Activated T-cell treated with anti-CD3 and anti-CD28 coated beads, Interleukin-2, amount 50 U/mL, for 72 hours (primary cell): ENCODE results near the gene WDR91. TPM values are rescaled to one million over a fixed set of nuclear protein-coding genes. Genes with fewer than 3 reads are reported as not detected.
"Not testable (repeated sequence)": the region's sequence is repeated elsewhere in the genome, so short reads cannot be mapped to it uniquely, and the experiment has no call there.

ENCODE experiments used
- ATAC-seq, 2 donors: fragments of 150-1000 bp; cut with Tn5 transposase; replicated peaks in 1 of 2; 2 replicates each; pipeline ENCODE4 v1.10.0; 2021; ENCODE audit warnings: moderate library complexity in 2 of 2, mild to moderate bottlenecking in 1 of 2
- DNase-seq, 2 donors: peaks; one replicate each; pipeline ENCODE4 v3.0.0; 2021 to 2022; ENCODE audit warnings: mixed read lengths in 1 of 2
- H3K27ac Mint-ChIP-seq: one replicate; pipeline ENCODE4 v1.8.0; 2022; ENCODE audit warnings: mild to moderate bottlenecking, moderate library complexity, mixed read lengths
- H3K27me3 Mint-ChIP-seq: one replicate; pipeline ENCODE4 v1.8.0; 2022; ENCODE audit warnings: low read depth, mixed read lengths
- H3K36me3 Mint-ChIP-seq, 2 donors: one replicate each; pipeline ENCODE4 v1.8.0; 2022; ENCODE audit warnings: mixed read lengths in 2 of 2, mild to moderate bottlenecking in 1 of 2; ENCODE audit not compliant: insufficient read depth in 2 of 2
- H3K4me1 Mint-ChIP-seq: one replicate; pipeline ENCODE4 v1.8.0; 2022; ENCODE audit warnings: low read depth, mixed read lengths
- H3K4me3 Mint-ChIP-seq, 2 donors: one replicate each; pipeline ENCODE4 v1.8.0; 2022; ENCODE audit warnings: mild to moderate bottlenecking in 2 of 2, mixed read lengths in 2 of 2, moderate library complexity in 2 of 2
- H3K9me3 Mint-ChIP-seq, 2 donors: one replicate each; pipeline ENCODE4 v1.8.0; 2022; ENCODE audit warnings: mixed read lengths in 2 of 2
- total RNA-seq, 2 donors: library from RNA; stranded (reverse); gene quantifications; one replicate each; pipeline ENCODE4 v1.2.3, GENCODE V29; 2022

WDR91 gene
- total RNA-seq, 2 donors from 2014 or later = 21.5 to 27.1 TPM

DNA sequence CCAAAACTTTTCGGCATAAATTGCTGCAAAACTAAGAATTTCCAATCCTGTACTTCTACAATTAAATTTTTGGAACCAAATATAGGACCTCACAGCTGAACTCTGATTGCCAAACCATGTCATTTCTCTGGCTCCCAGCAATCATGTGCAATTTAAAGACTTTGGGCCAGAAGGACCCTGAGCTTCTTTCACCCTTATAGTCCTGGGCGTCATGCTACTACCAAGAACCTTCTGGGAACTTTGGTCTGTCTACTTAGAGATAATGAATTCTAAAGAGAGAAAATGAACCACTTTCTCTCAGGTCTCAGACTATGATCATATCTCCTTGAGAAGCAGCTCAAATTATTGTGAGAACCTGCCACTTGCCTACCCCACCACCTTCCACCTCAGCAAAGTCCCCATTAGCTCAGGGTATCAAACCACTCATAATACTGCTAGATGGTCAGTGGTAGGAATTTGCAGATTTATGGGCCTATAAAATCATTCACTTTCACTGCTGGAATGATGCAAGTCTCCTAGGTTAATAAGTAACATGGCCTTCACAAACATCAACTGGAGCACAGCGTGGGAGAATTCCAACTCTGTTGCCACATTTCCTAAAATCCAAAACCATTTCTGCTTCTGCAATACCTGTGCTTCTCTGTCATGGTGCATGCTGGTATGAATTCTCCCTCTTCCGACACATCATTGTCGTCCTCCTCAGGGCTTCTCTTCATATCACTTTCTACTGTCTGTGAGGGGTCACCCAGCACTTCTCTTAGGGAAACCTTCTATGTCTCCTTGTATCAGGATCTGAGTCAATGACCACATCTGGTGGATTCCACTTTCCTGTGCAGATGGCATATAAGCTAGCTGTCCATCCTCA, 6.6 kb upstream of the WDR91 start:
- H3K27me3 Mint-ChIP-seq = peaks cover 7% of the 10 kb centered on the region
- no peak overlapping the region for H3K4me3 Mint-ChIP-seq
- H3K27ac Mint-ChIP-seq = no peak overlapping the region
- ATAC-seq (no peak), DNase-seq (no peak)
- no peaks in the 10 kb centered on the region for H3K4me1 Mint-ChIP-seq
- H3K9me3 Mint-ChIP-seq = peaks cover 0 to 2% of the 10 kb centered on the region in 2 donors
- no peaks in the 10 kb centered on the region for H3K36me3 Mint-ChIP-seq

DNA sequence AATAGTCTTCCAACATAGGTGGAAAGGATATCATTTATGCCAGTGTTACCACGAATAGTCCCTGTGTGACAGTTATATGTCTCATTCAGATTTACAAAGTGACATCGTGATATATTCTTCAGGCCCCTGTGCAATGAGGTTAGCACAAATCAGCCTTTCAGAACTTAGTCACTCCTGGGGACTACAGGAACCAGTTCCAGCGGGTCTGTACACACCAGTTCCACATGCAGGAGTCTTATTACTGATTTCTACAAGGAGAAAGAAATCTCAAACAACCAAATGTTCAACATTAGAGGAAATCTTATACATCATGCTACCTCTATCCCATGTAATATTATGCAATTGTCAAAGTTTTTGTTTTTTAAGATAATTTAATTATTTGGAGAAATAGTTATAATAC, 4.4 kb upstream of the WDR91 start:
- DNase-seq (no peak), ATAC-seq (no peak)
- Mint-ChIP-seq H3K27me3 (no peaks in the 10 kb centered on the region), H3K36me3 (peaks cover 0 to 1% of the 10 kb centered on the region in 2 donors), H3K9me3 (no peaks in the 10 kb centered on the region), H3K4me1 (no peaks in the 10 kb centered on the region), H3K27ac (no peak overlapping the region), H3K4me3 (no peak overlapping the region)

DNA sequence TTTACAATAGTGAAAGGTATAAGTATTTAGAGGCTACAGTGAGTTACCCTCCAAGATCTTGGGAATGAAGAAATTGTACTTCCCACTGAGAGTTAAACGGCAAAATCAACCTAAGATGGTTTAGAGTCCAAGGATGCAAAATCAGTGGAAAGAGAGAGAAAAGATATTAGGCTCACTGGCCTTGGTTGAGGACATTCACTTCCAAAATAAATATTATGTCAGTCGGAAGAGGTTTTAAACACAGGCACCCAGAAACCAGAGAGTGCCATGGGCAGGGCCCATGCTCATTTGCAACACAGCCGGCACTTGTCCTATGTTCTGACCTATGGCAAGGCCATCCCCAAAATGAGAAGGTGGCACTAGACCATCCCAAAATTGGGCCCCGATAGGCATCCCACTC, 3.9 kb upstream of the WDR91 start:
- no peak for DNase-seq
- Mint-ChIP-seq H3K27me3 (no peaks in the 10 kb centered on the region), H3K4me3 (no peak overlapping the region), H3K9me3 (no peaks in the 10 kb centered on the region), H3K36me3 (peaks cover 0 to 1% of the 10 kb centered on the region in 2 donors), H3K27ac (no peak overlapping the region), H3K4me1 (peaks cover 3% of the 10 kb centered on the region)
- ATAC-seq = no peak

DNA sequence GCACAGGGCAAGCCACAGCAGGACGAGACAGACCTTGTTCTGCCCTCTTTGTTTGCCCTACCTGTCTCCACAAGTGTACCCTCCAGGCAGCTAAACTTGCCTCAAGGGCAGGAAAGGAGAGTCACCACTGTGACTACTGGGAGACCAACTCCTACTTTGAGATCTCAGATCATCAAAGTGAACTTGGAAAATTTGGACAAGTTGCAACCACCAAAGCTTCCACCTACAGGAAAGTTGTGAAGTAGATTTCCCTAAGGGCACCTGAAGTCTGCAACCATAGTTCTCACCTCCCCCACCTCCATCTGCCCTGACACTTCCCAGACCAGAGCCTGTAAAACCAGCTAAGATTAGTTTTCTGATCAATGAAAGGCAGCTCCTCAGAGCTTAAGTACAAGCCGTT, 2.5 kb upstream of the WDR91 start:
- no peaks in the 10 kb centered on the region for H3K9me3 Mint-ChIP-seq
- no peaks in the 10 kb centered on the region for H3K27me3 Mint-ChIP-seq
- DNase-seq (no peak), ATAC-seq (no peak)
- no peak overlapping the region for H3K27ac Mint-ChIP-seq
- peaks cover 0 to 1% of the 10 kb centered on the region in 2 donors for H3K36me3 Mint-ChIP-seq
- H3K4me3 Mint-ChIP-seq = no peak overlapping the region
- H3K4me1 Mint-ChIP-seq = peaks cover 9% of the 10 kb centered on the region

DNA sequence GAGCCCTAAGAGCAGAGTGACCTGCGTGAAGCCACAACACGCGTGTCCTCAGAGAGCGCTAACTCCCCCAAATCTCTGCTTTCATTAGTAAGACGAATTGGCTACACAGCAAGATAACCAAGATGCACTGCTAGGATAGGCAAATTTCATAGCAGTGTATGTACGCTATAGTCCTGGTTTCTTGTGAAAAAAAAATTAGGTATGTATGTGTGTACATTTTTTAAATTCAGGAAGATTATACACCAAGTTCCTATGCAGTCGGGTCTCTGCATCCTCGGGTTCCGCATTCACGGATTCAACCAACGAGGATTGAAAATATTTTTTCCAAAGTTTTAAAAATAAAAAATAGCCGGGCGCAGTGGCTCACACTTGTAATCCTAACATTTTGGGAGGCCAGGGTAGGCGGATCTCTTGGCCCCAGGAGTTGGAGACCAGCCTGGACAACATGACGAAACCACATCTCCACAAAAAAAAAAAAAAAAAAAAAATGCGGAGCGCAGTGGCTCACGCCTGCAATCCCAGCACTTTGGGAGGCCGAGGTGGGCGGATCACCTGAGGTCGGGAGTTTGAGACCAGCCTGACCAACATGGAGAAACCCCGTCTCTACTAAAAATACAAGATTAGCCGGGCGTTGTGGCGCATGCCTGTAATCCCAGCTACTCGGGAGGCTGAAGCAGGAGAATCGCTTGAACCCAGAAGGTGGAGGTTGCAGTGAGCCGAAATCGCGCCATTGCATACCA, 790 bp upstream of the WDR91 start:
- Mint-ChIP-seq H3K4me1 (peaks cover 26% of the 10 kb centered on the region), H3K4me3 (peak overlapping the region; percentile 87 to 96)
- not testable (repeated sequence) for ATAC-seq, H3K27me3 Mint-ChIP-seq, DNase-seq, H3K36me3 Mint-ChIP-seq, H3K27ac Mint-ChIP-seq, H3K9me3 Mint-ChIP-seq

DNA sequence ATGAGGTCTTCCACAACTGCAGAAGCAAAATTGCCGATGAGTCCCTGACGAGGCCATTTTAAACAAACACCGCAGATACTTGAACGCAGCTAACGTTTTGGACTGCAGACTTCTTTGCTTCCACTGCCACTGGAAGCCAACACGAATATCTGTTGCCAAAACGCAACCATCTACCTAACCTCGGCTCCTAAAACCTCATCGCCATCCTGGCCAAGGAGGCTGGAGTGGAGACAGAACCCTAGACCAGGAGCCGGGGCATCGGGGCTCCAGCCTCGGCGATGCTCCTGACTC, 493 bp downstream of the WDR91 start:
- peaks cover 29% of the 10 kb centered on the region for H3K4me1 Mint-ChIP-seq
- peak overlapping the region; percentile 87 to 96 for H3K4me3 Mint-ChIP-seq
- ATAC-seq = no peak
- peak overlapping the region; percentile 77 for H3K27ac Mint-ChIP-seq
- H3K36me3 Mint-ChIP-seq = peaks cover 1 to 3% of the 10 kb centered on the region in 2 donors
- no peak for DNase-seq
- H3K27me3 Mint-ChIP-seq = no peaks in the 10 kb centered on the region
- H3K9me3 Mint-ChIP-seq = no peaks in the 10 kb centered on the region

DNA sequence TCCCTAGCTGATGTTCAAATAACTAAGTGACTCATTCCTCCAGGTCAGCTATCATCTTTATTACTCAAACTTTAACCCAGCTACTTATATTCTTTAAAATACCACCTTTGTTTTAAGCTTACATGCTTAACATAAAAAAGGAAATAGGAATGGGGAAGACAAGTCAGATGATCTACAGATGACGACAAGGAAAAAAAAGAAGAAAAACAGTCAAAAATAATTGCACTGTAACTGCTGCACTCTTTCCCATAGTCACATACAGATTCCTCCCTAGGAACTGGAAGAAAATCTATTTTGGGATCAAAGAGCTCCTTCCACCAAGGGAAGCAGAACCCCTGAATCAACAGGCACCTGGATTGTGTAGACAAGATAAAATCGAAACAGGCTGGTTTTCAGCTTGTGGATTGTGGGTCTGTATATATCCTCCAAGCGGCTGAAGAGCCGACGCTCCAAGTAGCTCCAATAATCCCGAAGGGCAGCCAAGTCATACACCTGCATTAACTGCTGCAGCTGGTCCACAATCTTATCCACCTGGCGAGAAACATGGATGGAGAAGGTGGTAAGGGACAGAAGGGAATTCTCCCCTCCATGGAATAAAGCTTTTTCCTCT, 2.0 kb downstream of the WDR91 start:
- H3K4me3 Mint-ChIP-seq = peak overlapping the region; percentile 27 to 40

DNA sequence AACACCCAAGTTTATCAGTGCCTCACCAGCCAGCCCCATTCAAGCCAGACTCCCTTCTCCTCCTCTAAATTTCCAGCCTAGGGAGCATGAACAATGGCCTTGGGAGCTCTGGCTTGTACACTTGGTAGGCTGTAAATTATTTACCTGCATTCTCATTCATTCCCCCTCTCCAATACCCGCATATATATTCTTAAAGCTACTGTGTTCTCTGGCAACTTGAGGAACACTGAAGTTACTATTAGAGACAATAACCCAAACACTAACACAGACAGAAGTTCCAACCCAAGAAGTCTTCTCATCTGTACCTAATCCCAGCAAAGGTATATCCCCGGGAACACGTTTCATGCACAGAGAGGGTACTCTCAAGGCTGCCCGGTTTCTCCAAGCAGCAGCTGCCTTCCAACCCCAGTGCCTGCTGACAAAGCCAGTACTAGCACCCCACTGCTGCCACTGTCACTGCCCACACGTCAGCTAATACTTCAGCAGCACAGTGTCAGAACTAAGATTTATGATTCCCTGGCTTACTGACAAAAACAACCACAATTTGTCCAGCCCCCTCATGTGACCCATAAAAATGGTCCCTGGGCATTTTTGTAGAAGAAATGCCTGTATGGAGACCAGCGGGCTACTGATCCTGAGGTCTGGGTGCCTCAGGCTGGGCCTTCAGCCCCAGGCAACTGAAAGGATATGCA, 3.1 kb downstream of the WDR91 start:
- Mint-ChIP-seq H3K36me3 (peaks cover 1 to 11% of the 10 kb centered on the region in 2 donors), H3K27ac (no peak overlapping the region), H3K4me1 (peaks cover 38% of the 10 kb centered on the region), H3K27me3 (no peaks in the 10 kb centered on the region), H3K9me3 (no peaks in the 10 kb centered on the region), H3K4me3 (peak overlapping the region in 1 of 2 donors; percentile 1)
- ATAC-seq (no peak), DNase-seq (no peak)

More for the DNA sequence above, 2.0 kb downstream of the WDR91 start:
- DNase-seq = no peak
- no peak for ATAC-seq
- Mint-ChIP-seq H3K9me3 (no peaks in the 10 kb centered on the region), H3K36me3 (peaks cover 1 to 11% of the 10 kb centered on the region in 2 donors), H3K27ac (no peak overlapping the region), H3K4me1 (peaks cover 29% of the 10 kb centered on the region), H3K27me3 (no peaks in the 10 kb centered on the region)

DNA sequence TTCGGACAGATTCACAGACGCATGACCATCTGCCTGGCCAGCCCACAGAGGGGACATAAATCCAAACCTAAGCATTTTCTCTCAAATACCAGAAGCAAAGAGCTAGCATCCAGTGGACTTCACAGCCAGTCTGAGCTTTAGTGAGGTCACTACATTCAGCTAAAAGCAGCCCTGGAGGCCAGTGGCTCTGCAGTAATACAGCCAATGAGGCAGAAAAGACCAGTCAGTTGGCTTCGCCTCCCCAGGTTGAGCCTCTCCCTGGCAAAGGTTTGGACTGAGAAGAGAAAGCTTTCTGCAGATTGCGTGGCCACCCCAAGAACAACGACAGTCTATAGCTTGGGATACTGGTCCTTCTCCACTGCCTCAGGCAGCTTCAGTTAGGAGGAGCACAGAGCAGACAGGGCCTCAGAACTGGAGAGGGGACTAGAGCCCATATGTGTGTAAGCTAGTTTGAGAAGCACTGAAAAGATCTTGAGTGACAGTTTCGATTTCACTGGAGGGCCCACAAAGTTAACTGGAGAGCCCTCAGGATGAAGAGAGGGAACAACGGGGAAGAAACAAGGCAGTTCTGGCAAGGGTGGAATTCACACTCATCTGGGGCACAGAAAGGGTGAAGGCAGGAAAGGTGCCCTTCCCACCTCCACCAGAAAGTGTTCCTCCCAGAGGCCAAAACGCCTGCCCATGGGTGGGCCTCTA, 3.8 kb downstream of the WDR91 start:
- peaks cover 45% of the 10 kb centered on the region for H3K4me1 Mint-ChIP-seq
- no peaks in the 10 kb centered on the region for H3K9me3 Mint-ChIP-seq
- no peak for ATAC-seq
- H3K27ac Mint-ChIP-seq = no peak overlapping the region
- no peak for DNase-seq
- peaks cover 1 to 11% of the 10 kb centered on the region in 2 donors for H3K36me3 Mint-ChIP-seq
- no peaks in the 10 kb centered on the region for H3K27me3 Mint-ChIP-seq
- peak overlapping the region in 1 of 2 donors; percentile 21 for H3K4me3 Mint-ChIP-seq

DNA sequence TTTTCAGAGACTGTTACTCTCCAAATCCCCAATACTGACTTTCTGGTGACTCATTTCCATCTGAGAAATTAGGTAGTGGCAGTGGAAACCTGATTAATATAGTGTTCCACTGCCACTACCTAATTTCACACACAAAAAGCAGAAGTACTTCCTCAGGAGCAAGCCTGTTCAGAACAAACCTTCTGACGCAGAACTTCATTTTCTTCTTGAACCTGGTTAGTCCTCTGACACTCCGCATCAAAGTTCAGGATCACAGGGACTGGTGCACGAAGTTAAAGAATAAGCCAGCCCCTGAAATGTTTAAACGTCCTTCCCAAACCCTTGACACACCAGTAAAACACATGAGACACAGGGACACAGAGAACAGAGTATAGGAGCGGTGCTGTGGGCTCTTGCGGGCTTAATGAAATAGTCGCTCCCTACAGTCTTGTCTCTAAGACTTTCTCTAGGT, 4.4 kb downstream of the WDR91 start:
- DNase-seq = no peak
- H3K4me1 Mint-ChIP-seq = peaks cover 48% of the 10 kb centered on the region
- no peak overlapping the region for H3K27ac Mint-ChIP-seq
- H3K27me3 Mint-ChIP-seq = no peaks in the 10 kb centered on the region
- ATAC-seq = no peak
- peaks cover 1 to 13% of the 10 kb centered on the region in 2 donors for H3K36me3 Mint-ChIP-seq
- H3K9me3 Mint-ChIP-seq = no peaks in the 10 kb centered on the region
- H3K4me3 Mint-ChIP-seq = peak overlapping the region in 1 of 2 donors; percentile 21

DNA sequence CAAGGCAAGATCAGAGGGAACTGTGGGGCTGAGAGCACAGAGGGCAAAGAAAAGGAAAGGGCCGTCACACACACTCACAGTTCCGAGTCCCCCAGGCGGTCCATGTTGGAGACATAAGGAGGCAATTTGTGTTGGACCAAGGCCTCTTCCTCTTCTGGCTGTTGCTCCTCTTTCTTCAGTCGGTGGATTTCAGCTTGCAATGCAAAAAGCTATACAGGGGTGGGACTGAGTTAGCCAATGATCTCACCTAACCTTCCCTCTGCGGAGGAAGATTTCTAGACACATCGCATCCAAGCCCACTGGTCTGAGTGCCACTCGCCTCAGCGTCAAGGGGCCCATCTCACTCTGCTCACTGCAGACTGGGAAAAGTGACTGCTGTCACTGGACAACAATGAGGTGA, 5.5 kb downstream of the WDR91 start:
- Mint-ChIP-seq H3K27ac (no peak overlapping the region), H3K4me1 (peaks cover 48% of the 10 kb centered on the region), H3K4me3 (no peak overlapping the region), H3K27me3 (no peaks in the 10 kb centered on the region), H3K9me3 (no peaks in the 10 kb centered on the region), H3K36me3 (peaks cover 0 to 13% of the 10 kb centered on the region in 2 donors)
- DNase-seq (no peak), ATAC-seq (no peak)

DNA sequence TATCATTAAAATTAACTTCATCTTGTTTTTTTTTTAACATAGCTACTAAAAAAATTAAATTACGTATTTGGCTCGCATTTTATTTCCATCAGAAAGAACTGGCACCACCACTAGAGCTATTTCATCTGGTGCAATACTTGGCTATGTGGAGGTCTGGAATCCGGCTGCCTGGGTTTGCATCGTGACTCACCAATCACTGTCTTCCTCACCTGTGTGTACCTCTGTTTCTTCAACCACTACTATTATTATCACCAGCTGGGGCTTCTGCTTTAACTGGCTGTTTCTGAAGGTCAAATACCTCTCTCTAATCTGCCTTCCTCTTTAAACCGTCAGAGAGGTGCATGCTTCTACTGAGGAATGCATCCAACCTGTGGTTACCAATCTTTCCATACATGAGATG, 6.5 kb downstream of the WDR91 start:
- peaks cover 42% of the 10 kb centered on the region for H3K4me1 Mint-ChIP-seq
- H3K4me3 Mint-ChIP-seq = no peak overlapping the region
- H3K27me3 Mint-ChIP-seq = no peaks in the 10 kb centered on the region
- no peak overlapping the region for H3K27ac Mint-ChIP-seq
- no peak for DNase-seq
- peaks cover 0 to 13% of the 10 kb centered on the region in 2 donors for H3K36me3 Mint-ChIP-seq
- H3K9me3 Mint-ChIP-seq = no peaks in the 10 kb centered on the region
- ATAC-seq = no peak
